HG03097 (cell line): Measurements from ENCODE around the gene ACTL10.
"Not testable (repeated sequence)": the region's sequence is repeated elsewhere in the genome, so short reads cannot be mapped to it uniquely, and the experiment has no call there.

ENCODE experiments used
- ATAC-seq: cut with Tn5 transposase; IDR thresholded peaks from one replicate; pipeline ENCODE4 v1.9.1; 2021; ENCODE audit not compliant: unreplicated experiment, low FRiP score

ACTL10 gene

GRCh38 chr20:33693289-33693688, 26.5 kb downstream of the ACTL10 start:
- ATAC-seq = no peak

GRCh38 chr20:33693741-33694638, 27.2 kb downstream of the ACTL10 start:
- ATAC-seq = no peak

- ATAC-seq = no peak
Observed at GRCh38 chr20:33694639-33695012, 27.9 kb downstream of the ACTL10 start.

- no peak for ATAC-seq
Observed at GRCh38 chr20:33696448-33696847, 29.7 kb downstream of the ACTL10 start.

- ATAC-seq = no peak
Observed at GRCh38 chr20:33697129-33697528, 30.4 kb downstream of the ACTL10 start.

GRCh38 chr20:33698966-33699365, 32.2 kb downstream of the ACTL10 start:
- ATAC-seq = not testable (repeated sequence)

- not testable (repeated sequence) for ATAC-seq
Observed at GRCh38 chr20:33700696-33701441, 34.1 kb downstream of the ACTL10 start.

GRCh38 chr20:33701629-33702450, 35.1 kb downstream of the ACTL10 start:
- ATAC-seq = no peak

GRCh38 chr20:33702861-33703260, 36.1 kb downstream of the ACTL10 start:
- no peak for ATAC-seq

GRCh38 chr20:33703498-33704137, 36.9 kb downstream of the ACTL10 start:
- ATAC-seq = no peak

- no peak for ATAC-seq
Observed at GRCh38 chr20:33704197-33704924, 37.6 kb downstream of the ACTL10 start.

GRCh38 chr20:33707668-33708067, 40.9 kb downstream of the ACTL10 start:
- no peak for ATAC-seq

GRCh38 chr20:33709398-33709797, 42.7 kb downstream of the ACTL10 start:
- ATAC-seq = no peak

GRCh38 chr20:33709905-33710541, 43.3 kb downstream of the ACTL10 start:
- no peak for ATAC-seq

GRCh38 chr20:33710681-33711445, 44.1 kb downstream of the ACTL10 start:
- ATAC-seq = no peak

GRCh38 chr20:33711446-33711738, 44.6 kb downstream of the ACTL10 start:
- ATAC-seq = no peak

- ATAC-seq = no peak
Observed at GRCh38 chr20:33713865-33714367, 47.2 kb downstream of the ACTL10 start.

- no peak for ATAC-seq
Observed at GRCh38 chr20:33716498-33716897, 49.8 kb downstream of the ACTL10 start.
